Activated naive CD8-positive, alpha-beta T cell treated with anti-CD3 and anti-CD28 coated beads, Interleukin-2, amount 50 U/mL, for 24 hours (primary cell): Measurements from ENCODE around the gene HOXD4.
A peak's percentile ranks its signal among the peaks of the same experiment; 100 is the strongest.

Source experiments
- ATAC-seq: fragments of 150-1000 bp; cut with Tn5 transposase; one replicate; pipeline ENCODE4 v1.10.0; 2021
- DNase-seq: peaks from one replicate; pipeline ENCODE4 v3.0.0; 2021
- H3K27ac Mint-ChIP-seq: one replicate; pipeline ENCODE4 v1.8.0; 2021; ENCODE audit warnings: mild to moderate bottlenecking, mixed read lengths
- H3K27me3 Mint-ChIP-seq: one replicate; pipeline ENCODE4 v1.8.0; 2021; ENCODE audit warnings: mixed read lengths
- H3K36me3 Mint-ChIP-seq: one replicate; pipeline ENCODE4 v1.8.0; 2021; ENCODE audit warnings: low read depth, mixed read lengths
- H3K4me1 Mint-ChIP-seq: one replicate; pipeline ENCODE4 v1.8.0; 2021; ENCODE audit warnings: mixed read lengths
- H3K4me3 Mint-ChIP-seq: one replicate; pipeline ENCODE4 v1.8.0; 2021; ENCODE audit warnings: mild to moderate bottlenecking, moderate library complexity, mixed read lengths
- H3K9me3 Mint-ChIP-seq: one replicate; pipeline ENCODE4 v1.8.0; 2021; ENCODE audit warnings: mixed read lengths

Gene HOXD4

DNA sequence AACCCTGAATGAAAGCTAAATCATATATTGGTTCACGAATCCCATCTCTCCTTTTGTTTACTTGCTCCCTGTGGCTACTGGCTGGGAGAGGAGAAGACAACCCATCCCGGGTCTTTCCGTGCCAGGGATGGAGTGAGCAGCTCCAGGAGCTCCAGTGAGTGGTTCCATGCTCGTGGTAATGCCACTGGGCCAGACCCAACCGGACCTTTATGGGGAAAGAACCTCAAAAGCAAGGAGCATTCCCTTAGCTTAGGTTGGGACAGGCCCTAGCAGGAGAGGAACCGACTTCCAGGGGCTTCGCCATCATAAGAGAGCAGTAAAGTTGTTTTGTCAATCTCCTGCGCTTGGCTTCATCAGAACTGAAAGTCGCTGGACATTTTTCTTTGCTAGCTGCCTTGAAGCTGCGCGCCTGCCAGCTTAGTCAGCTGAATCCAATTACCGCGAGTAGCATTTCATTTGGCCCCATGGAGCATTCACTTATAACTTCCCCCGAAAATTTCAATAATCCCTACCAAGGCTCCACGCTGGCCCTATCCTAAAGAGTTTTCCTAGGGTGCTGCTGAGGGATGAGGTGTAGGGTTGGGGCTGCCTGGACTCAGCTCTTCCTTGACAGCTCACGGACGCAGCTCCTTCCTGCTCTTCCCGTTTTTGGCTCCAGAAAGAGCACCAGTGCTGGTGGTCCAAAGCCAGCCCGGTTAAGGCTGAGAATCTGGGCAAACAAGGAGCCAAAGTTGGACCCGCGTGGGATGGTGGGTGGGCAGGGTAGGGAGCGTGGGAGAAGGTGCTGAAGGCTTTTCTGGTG, 10.7 kb downstream of the HOXD4 start:
- Mint-ChIP-seq H3K27ac (no peak overlapping the region), H3K4me3 (no peak overlapping the region), H3K9me3 (peaks cover 7% of the 10 kb centered on the region), H3K27me3 (peaks cover 88% of the 10 kb centered on the region), H3K4me1 (peaks cover 12% of the 10 kb centered on the region), H3K36me3 (no peaks in the 10 kb centered on the region)
- ATAC-seq, result no peak
- DNase-seq, result no peak

DNA sequence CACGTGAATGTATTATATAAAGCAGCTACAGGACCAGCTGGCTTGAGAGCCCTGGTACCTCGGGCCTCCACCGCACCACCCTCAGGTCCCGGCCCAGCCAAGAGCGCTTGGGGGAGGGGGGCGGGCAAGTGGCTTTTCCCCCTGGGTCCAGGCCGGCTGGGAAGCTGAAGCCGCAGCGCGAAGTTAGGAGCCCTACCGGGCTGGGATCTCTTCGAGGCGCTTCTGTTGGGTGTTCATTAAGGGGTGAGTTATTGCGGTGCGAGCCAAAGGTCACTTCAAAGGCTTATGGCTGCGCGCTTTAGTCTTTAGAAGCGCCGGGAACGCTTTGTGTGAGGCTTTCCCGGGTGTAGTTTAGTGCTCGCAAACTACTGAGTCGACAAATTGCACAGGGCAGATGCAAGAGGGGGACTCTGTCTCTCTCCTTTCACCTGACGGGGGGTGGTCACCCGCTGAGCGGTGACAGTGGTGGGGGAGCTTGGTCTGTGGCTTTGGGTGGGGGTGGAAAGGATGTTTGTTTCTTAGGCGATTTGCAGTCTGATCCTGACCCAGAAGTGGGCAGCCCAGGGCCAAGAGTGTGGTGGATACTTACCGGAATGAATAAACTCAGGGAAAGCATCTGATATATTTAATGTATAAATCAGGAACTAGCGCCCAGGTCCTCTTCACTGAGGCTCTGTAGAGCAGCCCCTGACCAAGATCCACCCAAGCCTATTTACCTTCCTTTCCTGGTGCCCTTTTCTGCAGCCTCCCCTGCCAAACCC, 11.7 kb downstream of the HOXD4 start:
- peaks cover 6% of the 10 kb centered on the region for H3K4me1 Mint-ChIP-seq
- H3K27ac Mint-ChIP-seq, result no peak overlapping the region
- DNase-seq, result no peak

DNA sequence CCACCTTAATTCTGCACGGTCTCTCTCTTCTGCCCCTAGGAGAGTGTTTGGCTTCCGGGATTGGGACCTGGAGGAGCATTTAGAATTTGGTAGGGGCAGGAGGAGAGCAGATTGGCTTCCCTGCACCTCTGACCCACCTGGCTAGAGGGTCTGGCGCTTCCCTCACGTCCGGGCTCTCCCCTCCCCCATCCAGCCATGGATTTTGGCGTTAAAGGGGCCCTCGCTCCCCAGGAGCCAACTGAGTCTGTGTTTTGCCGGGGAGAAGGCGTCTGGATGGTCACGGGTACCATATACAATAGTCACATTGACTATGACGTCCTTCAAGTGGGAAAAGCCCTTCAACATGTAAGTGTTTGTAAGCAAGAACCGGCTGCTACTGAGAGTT, 12.3 kb downstream of the HOXD4 start:
- no peak for ATAC-seq
- peaks cover 2% of the 10 kb centered on the region for H3K4me1 Mint-ChIP-seq

More for the DNA sequence above, 11.7 kb downstream of the HOXD4 start:
- Mint-ChIP-seq H3K27me3 (peaks cover 91% of the 10 kb centered on the region), H3K4me3 (no peak overlapping the region), H3K36me3 (no peaks in the 10 kb centered on the region), H3K9me3 (peaks cover 7% of the 10 kb centered on the region)
- no peak for ATAC-seq

DNA sequence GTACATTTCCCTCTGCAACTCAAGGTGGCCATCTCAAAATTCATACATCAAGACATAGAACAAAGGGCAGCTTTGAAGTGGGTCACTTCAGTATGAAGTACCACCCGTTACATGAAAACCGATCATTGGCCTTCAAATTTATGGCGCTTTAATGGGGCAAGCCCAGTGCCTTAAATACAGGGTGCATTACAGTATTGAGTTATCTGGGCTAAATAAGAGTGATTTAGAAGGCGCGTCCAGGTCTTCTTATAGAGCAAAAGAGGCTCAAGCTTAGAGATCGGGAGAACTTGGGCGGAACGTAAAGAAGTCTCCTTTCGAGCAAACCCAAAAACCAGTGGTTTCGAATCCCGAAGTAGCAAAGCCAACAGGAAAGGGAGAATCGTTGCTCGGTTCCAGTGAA, 12.9 kb downstream of the HOXD4 start:
- ATAC-seq, result no peak
- Mint-ChIP-seq H3K4me3 (no peak overlapping the region), H3K27me3 (peaks cover 85% of the 10 kb centered on the region), H3K9me3 (peaks cover 7% of the 10 kb centered on the region), H3K4me1 (peaks cover 2% of the 10 kb centered on the region), H3K36me3 (no peaks in the 10 kb centered on the region), H3K27ac (peak overlapping the region; percentile 1)
- no peak for DNase-seq

More for the DNA sequence above, 12.3 kb downstream of the HOXD4 start:
- Mint-ChIP-seq H3K4me3 (no peak overlapping the region), H3K27ac (no peak overlapping the region), H3K27me3 (peaks cover 87% of the 10 kb centered on the region), H3K9me3 (peaks cover 7% of the 10 kb centered on the region), H3K36me3 (no peaks in the 10 kb centered on the region)
- no peak for DNase-seq

DNA sequence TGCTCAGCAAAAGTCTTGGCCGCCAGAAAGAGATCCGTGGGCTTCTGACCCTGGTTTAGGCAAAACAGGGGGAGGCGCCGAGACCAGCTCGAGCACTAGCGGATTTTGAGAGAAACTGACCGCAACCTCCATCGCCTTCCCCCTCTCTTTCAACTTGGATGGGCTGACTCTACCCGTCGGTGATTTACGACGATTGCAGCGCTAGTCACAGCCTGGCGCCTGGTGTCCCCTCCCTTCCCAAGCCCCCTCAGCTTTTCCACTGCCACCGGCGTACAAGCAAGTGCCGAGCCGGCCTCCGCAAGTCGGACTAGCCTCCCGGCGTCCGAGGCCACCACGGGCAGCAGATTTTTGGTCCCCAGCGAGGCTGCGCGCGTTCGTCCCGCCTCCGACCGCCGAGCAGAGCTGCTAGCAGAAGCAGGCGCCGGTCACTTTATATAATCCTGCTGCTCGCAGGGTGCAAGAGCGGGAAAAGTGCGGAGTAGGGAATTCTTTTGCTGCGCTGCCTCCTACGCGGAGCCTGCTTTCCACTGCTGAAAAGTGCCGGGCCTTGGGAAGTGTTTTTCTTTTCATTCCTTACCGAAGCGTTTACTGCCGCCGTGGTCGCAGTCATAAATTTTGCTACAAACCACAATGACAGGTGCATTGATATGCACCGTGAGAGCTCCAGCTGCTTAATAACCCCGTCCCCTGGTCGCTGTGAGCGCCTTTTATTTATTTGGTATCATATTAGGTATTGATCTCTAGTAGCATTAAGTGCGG, 13.4 kb downstream of the HOXD4 start:
- ATAC-seq (no peak), DNase-seq (no peak)
- Mint-ChIP-seq H3K36me3 (no peaks in the 10 kb centered on the region), H3K4me3 (no peak overlapping the region), H3K27ac (no peak overlapping the region), H3K9me3 (peaks cover 7% of the 10 kb centered on the region), H3K27me3 (peaks cover 84% of the 10 kb centered on the region), H3K4me1 (no peaks in the 10 kb centered on the region)

DNA sequence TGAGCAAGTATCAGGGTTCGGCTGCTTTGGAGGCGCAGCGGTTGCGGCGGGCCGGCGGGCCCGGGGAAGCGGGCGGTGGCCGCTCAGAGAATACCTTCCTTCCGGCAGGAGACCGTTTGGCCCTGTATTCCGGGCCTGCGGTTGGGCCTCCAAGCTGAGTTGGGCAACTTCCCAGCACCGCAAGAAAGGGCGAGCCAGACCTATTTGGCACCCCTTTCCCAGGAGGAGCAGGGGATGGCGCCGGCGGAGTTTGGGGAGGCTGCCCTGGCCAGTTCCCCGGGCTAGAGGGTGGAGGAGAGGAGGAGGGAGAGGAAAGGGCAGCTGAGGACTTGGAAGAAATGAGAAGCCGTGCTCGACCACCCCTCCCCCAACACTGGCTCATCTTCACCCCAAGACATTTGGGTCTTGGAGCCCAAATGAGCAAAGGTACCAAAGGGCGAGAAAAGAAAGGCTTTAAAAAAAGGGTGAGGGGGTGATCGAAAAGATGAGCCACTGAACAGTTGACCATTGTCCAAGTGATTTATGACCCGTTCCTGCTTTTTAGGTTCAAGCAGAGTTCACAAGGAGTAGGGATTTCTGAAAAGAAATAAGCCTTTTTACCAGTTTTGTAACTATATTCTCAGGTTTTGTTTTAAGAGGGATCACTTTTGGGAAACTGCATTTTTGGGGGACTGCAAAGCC, 14.2 kb downstream of the HOXD4 start:
- ATAC-seq, result no peak
- Mint-ChIP-seq H3K9me3 (peaks cover 7% of the 10 kb centered on the region), H3K4me3 (no peak overlapping the region), H3K4me1 (no peaks in the 10 kb centered on the region), H3K27ac (no peak overlapping the region), H3K36me3 (no peaks in the 10 kb centered on the region), H3K27me3 (peaks cover 83% of the 10 kb centered on the region)
- no peak for DNase-seq

DNA sequence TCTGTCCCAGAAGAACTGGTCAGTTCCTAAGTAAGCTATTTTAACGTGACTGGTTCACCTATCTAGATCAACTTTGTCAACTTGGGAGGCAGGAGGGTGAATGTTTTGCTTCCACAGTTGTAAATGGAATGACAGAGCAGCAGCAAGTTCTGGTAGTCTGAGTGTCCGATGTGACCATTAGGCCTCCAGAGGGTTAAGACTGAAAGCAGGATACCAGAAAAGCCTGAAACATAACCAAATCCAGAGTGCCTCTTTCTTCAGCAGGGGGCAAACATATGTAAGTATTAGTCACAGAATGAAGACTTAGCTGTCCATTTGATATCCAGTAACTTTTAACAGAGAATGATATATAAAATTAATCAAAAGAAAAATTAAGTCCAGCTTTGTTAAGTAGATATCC, 14.9 kb downstream of the HOXD4 start:
- Mint-ChIP-seq H3K9me3 (peaks cover 7% of the 10 kb centered on the region), H3K4me3 (no peak overlapping the region), H3K27me3 (peaks cover 83% of the 10 kb centered on the region), H3K4me1 (no peaks in the 10 kb centered on the region), H3K36me3 (no peaks in the 10 kb centered on the region), H3K27ac (no peak overlapping the region)
- DNase-seq, result no peak
- no peak for ATAC-seq

DNA sequence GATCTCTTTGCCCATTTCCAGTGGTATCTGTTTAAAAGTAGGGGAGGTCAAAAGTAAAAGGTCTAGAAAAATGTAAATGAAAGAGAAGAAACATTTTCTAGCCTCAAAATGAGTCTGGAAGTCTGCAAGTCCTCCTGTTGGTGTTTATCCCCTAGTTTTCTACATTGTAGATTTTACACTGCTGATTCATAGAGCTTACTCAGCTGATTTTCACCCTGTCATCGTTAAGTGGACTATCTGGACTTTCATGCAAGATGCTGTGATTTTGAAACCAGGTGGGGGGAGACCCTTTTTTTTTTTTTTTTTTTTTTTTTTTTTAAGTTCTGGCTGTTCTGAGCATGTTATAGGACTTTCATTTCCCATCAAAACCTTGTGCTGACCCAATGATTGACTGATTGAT, 16.0 kb downstream of the HOXD4 start:
- Mint-ChIP-seq H3K9me3 (peaks cover 7% of the 10 kb centered on the region), H3K27ac (no peak overlapping the region), H3K4me1 (no peaks in the 10 kb centered on the region), H3K36me3 (no peaks in the 10 kb centered on the region), H3K4me3 (no peak overlapping the region), H3K27me3 (peaks cover 80% of the 10 kb centered on the region)
- ATAC-seq (no peak), DNase-seq (no peak)

DNA sequence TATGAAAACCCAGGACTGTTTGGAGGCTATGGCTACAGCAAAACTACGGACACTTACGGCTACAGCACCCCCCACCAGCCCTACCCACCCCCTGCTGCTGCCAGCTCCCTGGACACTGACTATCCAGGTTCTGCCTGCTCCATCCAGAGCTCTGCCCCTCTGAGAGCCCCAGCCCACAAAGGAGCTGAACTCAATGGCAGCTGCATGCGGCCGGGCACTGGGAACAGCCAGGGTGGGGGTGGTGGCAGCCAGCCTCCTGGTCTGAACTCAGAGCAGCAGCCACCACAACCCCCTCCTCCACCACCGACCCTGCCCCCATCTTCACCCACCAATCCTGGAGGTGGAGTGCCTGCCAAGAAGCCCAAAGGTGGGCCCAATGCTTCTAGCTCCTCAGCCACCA, 17.8 kb downstream of the HOXD4 start:
- no peak overlapping the region for H3K4me3 Mint-ChIP-seq
- H3K4me1 Mint-ChIP-seq, result peaks cover 9% of the 10 kb centered on the region
- H3K27me3 Mint-ChIP-seq, result peaks cover 82% of the 10 kb centered on the region
- ATAC-seq (no peak), DNase-seq (no peak)
- H3K9me3 Mint-ChIP-seq, result peaks cover under 1% of the 10 kb centered on the region
- H3K36me3 Mint-ChIP-seq, result peaks cover 2% of the 10 kb centered on the region
- H3K27ac Mint-ChIP-seq, result no peak overlapping the region

DNA sequence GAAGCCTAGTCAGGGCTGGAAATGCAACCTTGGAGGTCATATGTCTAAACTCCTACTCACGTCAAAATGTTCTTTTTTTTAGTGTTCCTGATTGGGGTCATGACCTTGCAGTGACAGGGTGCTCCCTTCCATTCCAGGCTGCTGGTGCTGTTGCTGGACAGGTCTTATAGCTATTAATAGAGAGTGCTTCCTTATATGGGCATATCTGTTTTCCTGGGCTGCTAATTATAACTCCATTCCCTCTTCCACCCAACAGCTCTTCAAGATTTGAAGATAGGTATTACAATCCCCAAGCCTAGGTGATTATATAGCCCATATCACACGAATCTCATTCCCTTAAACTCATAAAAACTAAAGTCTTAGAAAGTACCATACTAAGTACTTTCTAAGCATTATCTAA, 18.4 kb downstream of the HOXD4 start:
- Mint-ChIP-seq H3K4me3 (no peak overlapping the region), H3K4me1 (peaks cover 13% of the 10 kb centered on the region), H3K27me3 (peaks cover 81% of the 10 kb centered on the region), H3K36me3 (peaks cover 2% of the 10 kb centered on the region), H3K27ac (no peak overlapping the region), H3K9me3 (no peaks in the 10 kb centered on the region)
- no peak for DNase-seq
- ATAC-seq, result no peak

DNA sequence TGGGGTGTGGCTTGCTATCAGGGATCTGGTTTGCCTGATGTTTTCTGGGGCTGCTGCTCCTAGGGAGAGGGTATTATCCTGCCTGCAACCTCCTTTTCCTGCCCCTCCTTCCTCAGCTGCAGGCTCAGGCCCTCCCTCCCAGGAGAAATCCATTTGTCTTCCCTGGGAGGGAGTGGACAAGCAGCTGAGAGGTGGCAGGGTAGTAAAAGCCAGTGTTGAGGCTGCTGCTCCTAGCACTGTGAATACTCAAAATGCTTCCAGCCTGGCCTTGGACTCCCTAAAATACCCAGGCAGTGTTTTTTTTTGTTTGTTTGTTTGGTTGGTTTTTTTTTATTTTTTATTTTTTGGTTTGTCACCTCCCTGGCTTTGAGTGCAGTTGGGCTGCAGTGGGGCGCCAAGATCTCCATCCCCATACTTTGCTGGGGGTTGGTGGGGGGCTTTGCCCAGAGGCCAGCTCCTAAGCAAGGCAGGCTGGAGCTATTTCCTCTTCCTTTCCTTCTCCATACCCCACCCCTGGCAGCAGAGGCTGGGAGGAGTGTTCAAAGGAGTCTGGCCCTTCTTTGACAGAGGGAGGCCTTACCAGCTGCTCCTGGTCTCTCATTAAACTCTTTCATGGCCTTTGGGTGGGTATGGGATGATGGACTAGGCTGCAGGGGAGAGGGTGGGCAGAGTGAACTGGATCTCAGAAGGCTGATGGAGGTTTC, 19.4 kb downstream of the HOXD4 start:
- DNase-seq, result no peak
- no peak for ATAC-seq
- no peaks in the 10 kb centered on the region for H3K9me3 Mint-ChIP-seq
- H3K36me3 Mint-ChIP-seq, result peaks cover 2% of the 10 kb centered on the region
- no peak overlapping the region for H3K4me3 Mint-ChIP-seq
- peaks cover 16% of the 10 kb centered on the region for H3K4me1 Mint-ChIP-seq
- H3K27ac Mint-ChIP-seq, result no peak overlapping the region
- peaks cover 81% of the 10 kb centered on the region for H3K27me3 Mint-ChIP-seq

DNA sequence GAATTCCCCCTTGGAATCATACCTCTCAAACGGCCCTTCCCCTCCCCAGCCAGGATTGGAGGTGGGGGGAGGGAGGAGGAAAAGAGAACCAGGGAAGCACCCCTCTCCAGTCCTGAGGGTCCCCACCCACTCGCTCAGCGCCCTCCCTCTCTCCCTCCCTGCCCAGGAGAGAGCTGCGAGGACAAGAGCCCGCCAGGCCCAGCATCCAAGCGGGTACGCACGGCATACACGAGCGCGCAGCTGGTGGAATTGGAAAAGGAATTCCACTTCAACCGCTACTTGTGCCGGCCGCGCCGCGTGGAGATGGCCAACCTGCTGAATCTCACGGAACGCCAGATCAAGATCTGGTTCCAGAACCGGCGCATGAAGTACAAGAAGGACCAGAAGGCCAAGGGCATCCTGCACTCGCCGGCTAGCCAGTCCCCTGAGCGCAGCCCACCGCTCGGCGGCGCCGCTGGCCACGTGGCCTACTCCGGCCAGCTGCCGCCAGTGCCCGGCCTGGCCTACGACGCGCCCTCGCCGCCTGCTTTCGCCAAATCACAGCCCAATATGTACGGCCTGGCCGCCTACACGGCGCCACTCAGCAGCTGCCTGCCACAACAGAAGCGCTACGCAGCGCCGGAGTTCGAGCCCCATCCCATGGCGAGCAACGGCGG, 20.1 kb downstream of the HOXD4 start:
- Mint-ChIP-seq H3K4me3 (no peak overlapping the region), H3K27ac (no peak overlapping the region), H3K36me3 (peaks cover 2% of the 10 kb centered on the region), H3K9me3 (no peaks in the 10 kb centered on the region), H3K27me3 (peaks cover 82% of the 10 kb centered on the region), H3K4me1 (peaks cover 16% of the 10 kb centered on the region)
- DNase-seq (no peak), ATAC-seq (no peak)

DNA sequence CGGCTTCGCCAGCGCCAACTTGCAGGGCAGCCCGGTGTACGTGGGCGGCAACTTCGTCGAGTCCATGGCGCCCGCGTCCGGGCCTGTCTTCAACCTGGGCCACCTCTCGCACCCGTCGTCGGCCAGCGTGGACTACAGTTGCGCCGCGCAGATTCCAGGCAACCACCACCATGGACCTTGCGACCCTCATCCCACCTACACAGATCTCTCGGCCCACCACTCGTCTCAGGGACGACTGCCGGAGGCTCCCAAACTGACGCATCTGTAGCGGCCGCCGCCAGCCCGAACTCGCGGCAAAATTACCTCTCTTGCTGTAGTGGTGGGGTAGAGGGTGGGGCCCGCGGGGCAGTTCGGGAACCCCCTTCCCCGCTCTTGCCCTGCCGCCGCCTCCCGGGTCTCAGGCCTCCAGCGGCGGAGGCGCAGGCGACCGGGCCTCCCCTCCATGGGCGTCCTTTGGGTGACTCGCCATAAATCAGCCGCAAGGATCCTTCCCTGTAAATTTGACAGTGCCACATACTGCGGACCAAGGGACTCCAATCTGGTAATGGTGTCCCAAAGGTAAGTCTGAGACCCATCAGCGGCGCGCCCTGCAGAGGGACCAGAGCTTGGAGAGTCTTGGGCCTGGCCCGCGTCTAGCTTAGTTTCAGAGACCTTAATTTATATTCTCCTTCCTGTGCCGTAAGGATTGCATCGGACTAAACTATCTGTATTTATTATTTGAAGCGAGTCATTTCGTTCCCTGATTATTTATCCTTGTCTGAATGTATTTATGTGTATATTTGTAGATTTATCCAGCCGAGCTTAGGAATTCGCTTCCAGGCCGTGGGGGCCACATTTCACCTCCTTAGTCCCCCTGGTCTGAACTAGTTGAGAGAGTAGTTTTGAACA, 20.9 kb downstream of the HOXD4 start:
- H3K4me3 Mint-ChIP-seq, result no peak overlapping the region
- H3K27me3 Mint-ChIP-seq, result peaks cover 82% of the 10 kb centered on the region

More for the DNA sequence above, 20.9 kb downstream of the HOXD4 start:
- H3K4me1 Mint-ChIP-seq, result peaks cover 16% of the 10 kb centered on the region
- H3K9me3 Mint-ChIP-seq, result no peaks in the 10 kb centered on the region
- no peak overlapping the region for H3K27ac Mint-ChIP-seq
- ATAC-seq (no peak), DNase-seq (no peak)
- H3K36me3 Mint-ChIP-seq, result peaks cover 2% of the 10 kb centered on the region
